WTC11 (cell line): Measurements from ENCODE around the gene CLTA.

Experiments
- ATF1 ChIP-seq: sonication (generic); formaldehyde crosslinking; IDR thresholded peaks from 2 replicates; pipeline ENCODE4 v1.8.1; 2023; ENCODE audit warnings: mild to moderate bottlenecking, moderate library complexity, missing genetic modification reagents
- JAZF1 ChIP-seq: fragments of 250-450 bp; sonication (Bioruptor Pico); IDR thresholded peaks from 2 replicates; pipeline ENCODE4 v1.9.0; 2021; ENCODE audit warnings: moderate library complexity, mild to moderate bottlenecking, inconsistent platforms
- TF ChIP-seq, protein P1 (sequence below): fragments of 250-450 bp; sonication (Bioruptor Pico); conservative IDR thresholded peaks from 2 replicates; pipeline ENCODE4 v1.9.0; 2021; ENCODE audit warnings: mild to moderate bottlenecking
- TF ChIP-seq, protein P2 (sequence below): fragments of 200-600 bp; IDR thresholded peaks from 2 replicates; pipeline ENCODE4 v1.8.0; 2022; ENCODE audit warnings: antibody characterized with exemption
- TF ChIP-seq, protein P3 (sequence below): sonication (generic); formaldehyde crosslinking; IDR thresholded peaks from 2 replicates; pipeline ENCODE4 v1.8.1; 2023; ENCODE audit warnings: mild to moderate bottlenecking, missing genetic modification reagents, moderate library complexity
- TF ChIP-seq, protein P4 (sequence below): sonication (generic); formaldehyde crosslinking; IDR thresholded peaks from 2 replicates; pipeline ENCODE4 v1.8.0; 2022; ENCODE audit warnings: mild to moderate bottlenecking, missing genetic modification reagents

DNA sequence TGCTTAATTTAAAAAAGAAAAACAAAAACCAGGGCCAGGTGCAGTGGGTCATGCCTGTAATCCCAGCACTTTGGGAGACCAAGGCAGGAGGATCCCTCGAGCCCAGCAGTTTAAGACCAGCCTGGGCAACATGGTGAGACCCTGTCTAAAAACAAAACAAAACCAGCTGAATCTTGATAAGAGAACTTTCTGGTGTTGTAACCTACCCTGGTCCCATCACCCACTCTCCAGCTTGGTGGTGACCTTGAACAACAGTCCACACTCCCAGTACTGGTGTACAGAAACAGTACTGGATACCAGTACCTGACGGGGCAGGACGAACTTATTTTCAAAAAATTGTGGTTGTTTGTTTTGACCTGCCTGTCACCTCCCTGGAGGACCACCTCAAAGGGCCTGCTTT is 30.9 kb downstream of the CLTA start:
- TF ChIP-seq, protein P1, sequence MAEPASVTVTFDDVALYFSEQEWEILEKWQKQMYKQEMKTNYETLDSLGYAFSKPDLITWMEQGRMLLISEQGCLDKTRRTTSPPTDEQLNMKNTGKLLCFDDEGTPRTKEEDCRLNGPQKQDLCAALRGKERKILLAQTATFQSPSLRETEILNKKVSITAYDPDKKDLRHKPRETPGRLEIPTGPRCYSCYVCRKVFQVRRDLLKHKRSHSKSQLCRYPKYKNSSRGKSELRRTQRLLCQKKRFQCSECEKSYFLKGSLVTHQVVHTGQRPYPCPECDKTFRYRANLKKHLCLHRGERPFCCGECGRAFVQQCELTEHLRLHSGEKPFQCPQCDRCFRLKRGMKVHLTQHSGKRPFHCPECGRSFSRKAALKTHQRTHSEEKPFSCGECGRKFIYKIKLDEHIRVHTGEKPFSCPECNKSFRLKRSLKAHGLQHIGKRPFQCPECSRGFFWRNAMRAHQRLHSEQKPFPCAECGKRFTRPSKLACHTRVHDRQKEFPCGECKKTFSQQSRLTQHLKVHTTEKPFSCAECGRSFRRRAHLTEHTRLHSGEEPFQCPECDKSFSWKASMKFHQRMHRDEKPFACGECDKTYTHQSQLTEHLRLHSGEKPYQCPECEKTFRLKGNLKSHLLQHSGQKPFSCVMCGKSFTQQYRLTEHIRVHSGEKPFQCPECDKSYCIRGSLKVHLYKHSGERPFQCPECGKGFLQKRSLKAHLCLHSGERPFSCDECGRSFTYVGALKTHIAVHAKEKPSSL = no peak
- TF ChIP-seq, protein P2, sequence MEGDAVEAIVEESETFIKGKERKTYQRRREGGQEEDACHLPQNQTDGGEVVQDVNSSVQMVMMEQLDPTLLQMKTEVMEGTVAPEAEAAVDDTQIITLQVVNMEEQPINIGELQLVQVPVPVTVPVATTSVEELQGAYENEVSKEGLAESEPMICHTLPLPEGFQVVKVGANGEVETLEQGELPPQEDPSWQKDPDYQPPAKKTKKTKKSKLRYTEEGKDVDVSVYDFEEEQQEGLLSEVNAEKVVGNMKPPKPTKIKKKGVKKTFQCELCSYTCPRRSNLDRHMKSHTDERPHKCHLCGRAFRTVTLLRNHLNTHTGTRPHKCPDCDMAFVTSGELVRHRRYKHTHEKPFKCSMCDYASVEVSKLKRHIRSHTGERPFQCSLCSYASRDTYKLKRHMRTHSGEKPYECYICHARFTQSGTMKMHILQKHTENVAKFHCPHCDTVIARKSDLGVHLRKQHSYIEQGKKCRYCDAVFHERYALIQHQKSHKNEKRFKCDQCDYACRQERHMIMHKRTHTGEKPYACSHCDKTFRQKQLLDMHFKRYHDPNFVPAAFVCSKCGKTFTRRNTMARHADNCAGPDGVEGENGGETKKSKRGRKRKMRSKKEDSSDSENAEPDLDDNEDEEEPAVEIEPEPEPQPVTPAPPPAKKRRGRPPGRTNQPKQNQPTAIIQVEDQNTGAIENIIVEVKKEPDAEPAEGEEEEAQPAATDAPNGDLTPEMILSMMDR = no peak
- TF ChIP-seq, protein P3, sequence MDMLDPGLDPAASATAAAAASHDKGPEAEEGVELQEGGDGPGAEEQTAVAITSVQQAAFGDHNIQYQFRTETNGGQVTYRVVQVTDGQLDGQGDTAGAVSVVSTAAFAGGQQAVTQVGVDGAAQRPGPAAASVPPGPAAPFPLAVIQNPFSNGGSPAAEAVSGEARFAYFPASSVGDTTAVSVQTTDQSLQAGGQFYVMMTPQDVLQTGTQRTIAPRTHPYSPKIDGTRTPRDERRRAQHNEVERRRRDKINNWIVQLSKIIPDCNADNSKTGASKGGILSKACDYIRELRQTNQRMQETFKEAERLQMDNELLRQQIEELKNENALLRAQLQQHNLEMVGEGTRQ (CRISPR knock-in tag) = no peak
- TF ChIP-seq ATF1 (CRISPR knock-in tag) (no peak), JAZF1 (no peak)
- TF ChIP-seq, protein P4, sequence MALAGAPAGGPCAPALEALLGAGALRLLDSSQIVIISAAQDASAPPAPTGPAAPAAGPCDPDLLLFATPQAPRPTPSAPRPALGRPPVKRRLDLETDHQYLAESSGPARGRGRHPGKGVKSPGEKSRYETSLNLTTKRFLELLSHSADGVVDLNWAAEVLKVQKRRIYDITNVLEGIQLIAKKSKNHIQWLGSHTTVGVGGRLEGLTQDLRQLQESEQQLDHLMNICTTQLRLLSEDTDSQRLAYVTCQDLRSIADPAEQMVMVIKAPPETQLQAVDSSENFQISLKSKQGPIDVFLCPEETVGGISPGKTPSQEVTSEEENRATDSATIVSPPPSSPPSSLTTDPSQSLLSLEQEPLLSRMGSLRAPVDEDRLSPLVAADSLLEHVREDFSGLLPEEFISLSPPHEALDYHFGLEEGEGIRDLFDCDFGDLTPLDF (CRISPR knock-in tag) = no peak
